ENCODE data around the gene MAX.

DNA sequence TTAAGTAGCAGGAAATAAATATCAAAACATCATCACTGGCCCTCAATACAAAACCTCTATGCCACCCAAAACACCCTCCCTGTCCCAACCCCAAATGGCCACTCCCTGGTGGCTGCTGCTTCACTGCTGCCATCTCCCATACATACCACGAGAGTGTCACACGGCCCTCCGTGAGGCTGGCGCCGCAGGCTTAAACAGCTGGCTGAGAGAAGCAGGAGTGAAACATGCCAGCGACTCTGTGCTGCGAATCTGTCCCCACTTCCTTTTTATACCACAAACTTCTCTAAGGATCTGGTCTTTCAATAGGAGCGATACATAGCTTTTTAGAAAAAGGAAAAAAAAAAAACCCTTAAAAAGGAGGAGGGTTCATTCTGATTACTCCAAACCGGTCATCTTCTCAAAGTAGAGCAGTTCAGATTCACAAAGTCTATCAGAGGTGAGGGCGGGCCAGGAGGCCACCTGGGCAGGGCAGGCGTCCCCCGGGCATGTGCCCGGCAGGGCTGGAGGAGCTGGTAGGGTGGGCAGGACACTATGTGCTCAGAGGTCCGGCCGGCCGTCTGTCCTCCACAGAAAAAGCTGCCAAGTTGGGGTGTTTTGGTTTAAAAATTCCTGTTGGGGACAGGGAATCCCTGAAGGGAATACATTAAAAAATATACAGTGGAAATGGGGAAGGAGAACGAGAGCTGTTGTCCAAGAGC lies 26.5 kb downstream of the MAX start:
- TF ChIP-seq, protein P1, sequence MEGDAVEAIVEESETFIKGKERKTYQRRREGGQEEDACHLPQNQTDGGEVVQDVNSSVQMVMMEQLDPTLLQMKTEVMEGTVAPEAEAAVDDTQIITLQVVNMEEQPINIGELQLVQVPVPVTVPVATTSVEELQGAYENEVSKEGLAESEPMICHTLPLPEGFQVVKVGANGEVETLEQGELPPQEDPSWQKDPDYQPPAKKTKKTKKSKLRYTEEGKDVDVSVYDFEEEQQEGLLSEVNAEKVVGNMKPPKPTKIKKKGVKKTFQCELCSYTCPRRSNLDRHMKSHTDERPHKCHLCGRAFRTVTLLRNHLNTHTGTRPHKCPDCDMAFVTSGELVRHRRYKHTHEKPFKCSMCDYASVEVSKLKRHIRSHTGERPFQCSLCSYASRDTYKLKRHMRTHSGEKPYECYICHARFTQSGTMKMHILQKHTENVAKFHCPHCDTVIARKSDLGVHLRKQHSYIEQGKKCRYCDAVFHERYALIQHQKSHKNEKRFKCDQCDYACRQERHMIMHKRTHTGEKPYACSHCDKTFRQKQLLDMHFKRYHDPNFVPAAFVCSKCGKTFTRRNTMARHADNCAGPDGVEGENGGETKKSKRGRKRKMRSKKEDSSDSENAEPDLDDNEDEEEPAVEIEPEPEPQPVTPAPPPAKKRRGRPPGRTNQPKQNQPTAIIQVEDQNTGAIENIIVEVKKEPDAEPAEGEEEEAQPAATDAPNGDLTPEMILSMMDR (conservative IDR thresholded peaks at IDR 0.05 in 1 of 2, IDR thresholded peaks at IDR 0.05 in 1 of 2; ENCODE audit: low read depth in 1 of 2, low read length in 2 of 2) = no peak
- TF ChIP-seq EZH2 (IDR thresholded peaks at IDR 0.05; ENCODE audit: low read length, missing control alignments) = no peak

Data from fibroblast of lung (primary cell).